Brain pericyte (primary cell): ENCODE results near the gene CLIC5.

Experiments
- DNase-seq: peaks from one replicate; pipeline ENCODE4 v3.0.0-alpha.2; 2012; ENCODE audit warnings: low read depth, low spot score

Gene CLIC5

GRCh38 chr6:45843848-45844521 lies 171.7 kb downstream of the CLIC5 start:
- DNase-seq = no peak

DNA sequence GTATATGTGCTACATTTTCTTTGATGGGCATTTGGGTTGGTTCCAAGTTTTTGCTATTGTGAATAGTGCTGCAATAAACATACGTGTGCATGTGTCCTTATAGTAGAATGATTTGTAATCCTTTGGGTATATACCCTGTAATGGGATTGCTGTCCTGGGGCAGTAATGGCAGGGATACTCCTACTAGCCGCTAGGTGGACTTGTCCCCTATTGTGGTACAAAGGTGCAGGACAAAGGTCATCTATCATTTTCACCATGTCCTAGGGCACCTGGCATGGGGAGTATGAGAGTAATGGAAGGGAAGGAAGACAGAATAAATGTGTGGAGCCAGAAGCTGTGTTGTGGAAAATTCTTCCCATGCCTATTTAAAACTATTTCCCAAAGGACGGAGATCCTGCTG lies 174.6 kb downstream of the CLIC5 start:
- DNase-seq = no peak

DNA sequence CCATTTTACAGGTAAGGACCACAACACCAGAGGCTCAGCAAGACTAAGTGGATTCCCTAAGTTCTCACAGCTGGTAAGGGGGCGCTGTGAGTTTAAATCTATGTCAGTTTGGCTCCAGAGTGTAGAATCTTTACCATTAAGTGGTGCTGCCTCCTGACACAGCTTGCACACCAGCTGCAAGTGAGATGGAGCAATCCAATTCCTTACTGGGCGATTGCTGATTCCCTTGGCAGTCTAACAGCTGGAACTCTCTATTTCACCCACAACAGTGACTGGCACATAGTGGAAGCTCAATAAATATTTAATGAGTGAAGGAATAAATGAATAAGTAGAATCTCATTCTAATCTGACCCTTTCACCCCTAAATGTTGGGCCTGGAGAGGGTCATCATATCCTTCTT lies 176.7 kb downstream of the CLIC5 start:
- no peak for DNase-seq

- no peak for DNase-seq
These were observed 177.2 kb downstream of the CLIC5 start for GRCh38 chr6:45838451-45838850.

GRCh38 chr6:45837541-45838200 lies 178.0 kb downstream of the CLIC5 start:
- DNase-seq = no peak

DNA sequence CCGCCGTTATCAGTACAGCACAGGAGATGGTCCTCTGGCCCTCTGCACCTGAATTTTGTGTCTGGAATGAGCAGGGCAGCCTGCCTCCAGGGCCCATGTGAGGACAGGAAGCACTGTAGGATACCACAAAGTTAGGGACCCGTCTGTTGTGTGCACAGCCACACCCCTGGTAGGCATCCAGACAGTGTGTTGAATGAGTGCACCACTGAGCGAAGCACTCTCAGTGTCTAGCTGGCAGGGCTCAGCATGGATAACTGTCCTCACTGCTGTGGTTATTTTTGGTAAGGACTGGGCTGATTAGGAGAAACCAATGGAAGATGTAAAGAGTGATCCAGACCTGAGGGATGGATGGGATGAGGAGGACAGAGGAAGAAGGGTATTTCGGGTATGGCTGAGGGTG lies 178.7 kb downstream of the CLIC5 start:
- DNase-seq = no peak

- no peak for DNase-seq
These were observed 179.2 kb downstream of the CLIC5 start for GRCh38 chr6:45836438-45836824.

DNA sequence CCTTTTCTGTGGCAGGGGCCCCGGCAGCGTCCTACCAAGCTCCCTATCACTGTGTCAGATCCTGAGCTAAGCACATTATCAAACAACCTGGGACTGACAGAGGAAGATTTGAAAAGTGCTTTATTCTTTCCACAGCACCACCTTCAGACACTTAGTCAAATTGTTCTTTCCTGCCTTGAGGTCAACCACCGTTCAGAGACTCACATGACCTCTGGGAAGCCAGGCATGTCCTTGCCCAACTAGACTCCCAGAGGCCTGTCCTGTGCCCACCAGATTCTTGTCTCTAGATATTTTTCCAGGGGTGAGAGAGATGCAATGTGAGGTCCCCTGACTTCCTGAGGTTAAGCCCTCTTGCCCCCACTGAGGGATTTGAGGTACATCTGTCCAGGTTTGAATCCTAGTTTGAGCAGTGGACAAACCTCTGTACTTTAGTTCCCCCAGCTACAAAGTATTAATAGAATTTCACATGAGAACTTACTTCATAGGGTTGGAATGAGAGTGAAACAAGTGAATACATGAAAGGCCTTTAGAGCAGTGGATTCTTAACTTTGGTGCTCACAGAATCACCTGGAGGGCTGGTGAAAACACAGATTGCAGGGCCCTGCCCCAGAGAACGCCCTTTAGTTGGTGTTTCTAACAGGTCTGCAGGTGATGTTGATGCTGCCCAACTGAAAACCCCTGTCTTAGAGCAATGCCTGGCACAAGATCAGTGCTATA lies 179.8 kb downstream of the CLIC5 start:
- DNase-seq = no peak

- no peak for DNase-seq
These were observed 183.6 kb downstream of the CLIC5 start for GRCh38 chr6:45832063-45832462.
